Caco-2 (cell line): Measurements from ENCODE around the gene MARF1. TPM values are rescaled to one million over a fixed set of nuclear protein-coding genes. Genes with fewer than 3 reads are reported as not detected.
"Not testable (repeated sequence)": the region's sequence is repeated elsewhere in the genome, so short reads cannot be mapped to it uniquely, and the experiment has no call there.

Experiments
- BruUV-seq: library from RNA; stranded (reverse); fragments of 400-500 nt; replicated peaks from 2 replicates; lab custom pipeline; 2021; lab: Mats Ljungman, UMichigan
- CTCF ChIA-PET: fragments of 300-600 bp; sonication (Branson Sonifier 250); formaldehyde crosslinking; loops from one replicate; lab custom pipeline; 2022; ENCODE audit warnings: antibody characterized with exemption; lab: Charles Lee
- POLR2A ChIA-PET: fragments of 300-600 bp; sonication (Branson Sonifier 250); formaldehyde crosslinking; loops from one replicate; lab custom pipeline; 2022; ENCODE audit warnings: antibody characterized with exemption; lab: Charles Lee
- DNase-seq, 2 experiments: peaks; one replicate each; pipeline versions ENCODE4 v3.0.0 to v3.0.0-alpha.2; 2020 to 2022
- H3K27me3 ChIP-seq: replicated peaks from 2 replicates; pipeline ENCODE4 v1.6.0; 2011; ENCODE audit warnings: low read length; ENCODE audit not compliant: control insufficient read depth, insufficient read depth
- H3K36me3 ChIP-seq: 2 replicates; pipeline ENCODE4 v1.5.1; 2011; ENCODE audit warnings: low read length; ENCODE audit not compliant: control insufficient read depth, insufficient read depth
- H3K4me1 ChIP-seq: fragments of 250-450 bp; sonication (Bioruptor Pico); 2 replicates; pipeline ENCODE4 v1.5.1; 2020; ENCODE audit warnings: mild to moderate bottlenecking
- H3K4me3 ChIP-seq: 2 replicates; pipeline ENCODE4 v1.5.1; 2011; ENCODE audit warnings: low read depth, mild to moderate bottlenecking, control low read depth, low read length
- H3K9me3 ChIP-seq: fragments of 250-450 bp; sonication (Bioruptor Pico); 2 replicates; pipeline ENCODE4 v1.5.1; 2020; ENCODE audit warnings: mild to moderate bottlenecking, moderate library complexity
- H3K27ac Mint-ChIP-seq: one replicate; pipeline ENCODE4 v1.8.0; 2022; ENCODE audit warnings: mixed read lengths; ENCODE audit not compliant: unreplicated experiment
- H3K27me3 Mint-ChIP-seq: one replicate; pipeline ENCODE4 v1.8.0; 2022; ENCODE audit warnings: mixed read lengths; ENCODE audit not compliant: insufficient read depth, unreplicated experiment
- H3K36me3 Mint-ChIP-seq: one replicate; pipeline ENCODE4 v1.8.0; 2022; ENCODE audit warnings: mild to moderate bottlenecking, mixed read lengths; ENCODE audit not compliant: insufficient read depth, unreplicated experiment
- H3K4me1 Mint-ChIP-seq: one replicate; pipeline ENCODE4 v1.8.0; 2022; ENCODE audit warnings: low read depth, mixed read lengths; ENCODE audit not compliant: unreplicated experiment
- H3K4me3 Mint-ChIP-seq: one replicate; pipeline ENCODE4 v1.8.0; 2022; ENCODE audit warnings: mild to moderate bottlenecking, moderate library complexity, mixed read lengths; ENCODE audit not compliant: unreplicated experiment
- H3K9me3 Mint-ChIP-seq: one replicate; pipeline ENCODE4 v1.8.0; 2022; ENCODE audit warnings: mixed read lengths; ENCODE audit not compliant: unreplicated experiment
- intact Hi-C: fragments of 100-400 bp; cut with micrococcal nuclease; formaldehyde crosslinking; loops from one replicate; pipeline ENCODE4 v1.10.0; 2022; ENCODE audit not compliant: unreplicated experiment
- total RNA-seq: library from RNA; stranded (reverse); gene quantifications from 2 replicates; pipeline ENCODE4 v1.2.3, GENCODE V29; 2022
- TF ChIP-seq, protein P1 (sequence below), 2 experiments: fragments of 200-600 bp in 1 of 2; IDR thresholded peaks; 1 replicate in 1 of 2; 2 replicates in 1 of 2; pipeline versions ENCODE4 v1.5.1 to v1.8.0; 2011 to 2022; ENCODE audit warnings: antibody characterized with exemption in 1 of 2, control low read depth in 1 of 2, inconsistent platforms in 1 of 2, low read depth in 1 of 2, low read length in 1 of 2, mild to moderate bottlenecking in 1 of 2, moderate library complexity in 1 of 2; ENCODE audit not compliant: insufficient read depth in 1 of 2, severe bottlenecking in 1 of 2, unreplicated experiment in 1 of 2

The MARF1 gene
- total RNA-seq, 1 experiment from 2014 or later, result 22.3 TPM

DNA sequence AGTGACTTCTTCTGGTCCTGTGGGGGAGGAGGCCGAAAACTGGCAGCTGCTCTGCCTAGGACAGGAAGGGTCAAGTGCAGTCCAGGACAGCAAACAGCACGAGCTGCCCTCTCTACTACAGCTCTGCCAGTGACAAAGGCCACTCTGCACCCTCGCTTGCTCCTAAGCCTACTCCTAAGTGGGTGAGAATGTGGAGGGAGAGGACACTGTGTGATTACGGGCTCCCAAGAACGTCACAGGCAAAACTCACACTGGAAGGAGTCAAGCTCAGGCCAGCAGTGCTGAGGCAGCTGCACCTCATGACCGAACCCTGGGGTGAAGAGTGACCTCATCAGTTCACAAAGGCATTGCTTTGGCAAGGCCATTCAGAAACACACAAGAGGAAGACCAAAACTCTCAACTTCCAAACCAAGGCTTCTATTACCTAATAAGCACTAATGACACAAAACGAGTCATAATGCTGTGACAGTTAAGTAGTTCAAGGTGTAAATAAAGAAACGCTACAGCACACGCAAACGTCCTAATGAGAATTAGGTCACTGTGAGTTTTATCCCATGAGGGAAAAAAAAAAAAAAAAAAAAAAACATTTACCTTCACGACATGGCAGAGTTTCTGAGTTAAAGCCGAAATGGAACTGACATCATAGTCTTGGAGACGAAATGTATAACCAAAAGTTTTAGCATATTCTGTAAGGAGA, 35.1 kb downstream of the MARF1 start:
- Mint-ChIP-seq H3K27me3 (no peaks in the 10 kb centered on the region), H3K36me3 (peaks cover 20% of the 10 kb centered on the region), H3K4me1 (no peaks in the 10 kb centered on the region), H3K4me3 (no peak overlapping the region), H3K9me3 (no peaks in the 10 kb centered on the region), H3K27ac (no peak overlapping the region)
- DNase-seq, result no peak
- Histone ChIP-seq H3K4me3 (no peak overlapping the region), H3K36me3 (peaks cover 1% of the 10 kb centered on the region; the same call in 1 of the 2 replicates), H3K4me1 (peaks cover 3% of the 10 kb centered on the region; the same call in 1 of the 2 replicates), H3K27me3 (no peaks in the 10 kb centered on the region), H3K9me3 (no peaks in the 10 kb centered on the region)
- TF ChIP-seq, protein P1, sequence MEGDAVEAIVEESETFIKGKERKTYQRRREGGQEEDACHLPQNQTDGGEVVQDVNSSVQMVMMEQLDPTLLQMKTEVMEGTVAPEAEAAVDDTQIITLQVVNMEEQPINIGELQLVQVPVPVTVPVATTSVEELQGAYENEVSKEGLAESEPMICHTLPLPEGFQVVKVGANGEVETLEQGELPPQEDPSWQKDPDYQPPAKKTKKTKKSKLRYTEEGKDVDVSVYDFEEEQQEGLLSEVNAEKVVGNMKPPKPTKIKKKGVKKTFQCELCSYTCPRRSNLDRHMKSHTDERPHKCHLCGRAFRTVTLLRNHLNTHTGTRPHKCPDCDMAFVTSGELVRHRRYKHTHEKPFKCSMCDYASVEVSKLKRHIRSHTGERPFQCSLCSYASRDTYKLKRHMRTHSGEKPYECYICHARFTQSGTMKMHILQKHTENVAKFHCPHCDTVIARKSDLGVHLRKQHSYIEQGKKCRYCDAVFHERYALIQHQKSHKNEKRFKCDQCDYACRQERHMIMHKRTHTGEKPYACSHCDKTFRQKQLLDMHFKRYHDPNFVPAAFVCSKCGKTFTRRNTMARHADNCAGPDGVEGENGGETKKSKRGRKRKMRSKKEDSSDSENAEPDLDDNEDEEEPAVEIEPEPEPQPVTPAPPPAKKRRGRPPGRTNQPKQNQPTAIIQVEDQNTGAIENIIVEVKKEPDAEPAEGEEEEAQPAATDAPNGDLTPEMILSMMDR (IDR thresholded peaks at IDR 0.05; ENCODE audit: insufficient read depth in 1 of 2, low read depth in 1 of 2, low read length in 1 of 2, severe bottlenecking in 1 of 2, unreplicated experiment in 1 of 2), result no peak
- CTCF ChIA-PET, result no interaction called here
- POLR2A ChIA-PET, result interaction anchor here (1.3 kb wide), 1 partner anchor 35 kb away, joined by 4 read pairs; the partner anchor contains the start of gene MARF1
- intact Hi-C loops, result no loop called here
- BruUV-seq, result no TSS peak

DNA sequence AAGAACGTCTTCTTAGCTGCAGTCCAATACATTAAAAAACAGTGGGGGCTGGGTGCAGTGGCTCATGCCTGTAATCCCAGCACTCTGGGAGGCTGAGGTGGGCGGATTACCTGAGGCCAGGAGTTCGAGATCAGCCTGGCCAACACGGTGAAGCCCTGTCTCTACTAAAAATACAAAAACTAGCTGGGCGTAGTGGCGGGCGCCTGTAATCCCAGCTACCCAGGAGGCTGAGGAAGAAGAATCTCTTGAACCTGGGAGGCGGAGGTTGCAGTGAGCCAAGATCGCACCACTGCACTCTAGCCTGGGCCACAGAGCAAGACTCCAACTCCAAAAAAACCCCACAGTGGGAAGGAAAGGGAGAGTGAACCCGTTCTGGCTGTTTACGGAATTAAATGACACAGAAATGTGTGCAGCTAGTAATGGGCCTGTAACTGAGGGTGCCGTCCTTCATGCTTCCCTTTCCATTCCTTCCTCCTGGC, 35.7 kb downstream of the MARF1 start:
- H3K4me1 Mint-ChIP-seq, H3K36me3 ChIP-seq, DNase-seq, H3K4me1 ChIP-seq, BruUV-seq, POLR2A ChIA-PET, H3K27me3 ChIP-seq, H3K9me3 Mint-ChIP-seq, H3K27me3 Mint-ChIP-seq, CTCF ChIA-PET, H3K4me3 ChIP-seq, H3K4me3 Mint-ChIP-seq, H3K9me3 ChIP-seq, intact Hi-C loops: not testable (repeated sequence)
- Mint-ChIP-seq H3K27ac (peak overlapping the region; percentile 0), H3K36me3 (peaks cover 17% of the 10 kb centered on the region)

DNA sequence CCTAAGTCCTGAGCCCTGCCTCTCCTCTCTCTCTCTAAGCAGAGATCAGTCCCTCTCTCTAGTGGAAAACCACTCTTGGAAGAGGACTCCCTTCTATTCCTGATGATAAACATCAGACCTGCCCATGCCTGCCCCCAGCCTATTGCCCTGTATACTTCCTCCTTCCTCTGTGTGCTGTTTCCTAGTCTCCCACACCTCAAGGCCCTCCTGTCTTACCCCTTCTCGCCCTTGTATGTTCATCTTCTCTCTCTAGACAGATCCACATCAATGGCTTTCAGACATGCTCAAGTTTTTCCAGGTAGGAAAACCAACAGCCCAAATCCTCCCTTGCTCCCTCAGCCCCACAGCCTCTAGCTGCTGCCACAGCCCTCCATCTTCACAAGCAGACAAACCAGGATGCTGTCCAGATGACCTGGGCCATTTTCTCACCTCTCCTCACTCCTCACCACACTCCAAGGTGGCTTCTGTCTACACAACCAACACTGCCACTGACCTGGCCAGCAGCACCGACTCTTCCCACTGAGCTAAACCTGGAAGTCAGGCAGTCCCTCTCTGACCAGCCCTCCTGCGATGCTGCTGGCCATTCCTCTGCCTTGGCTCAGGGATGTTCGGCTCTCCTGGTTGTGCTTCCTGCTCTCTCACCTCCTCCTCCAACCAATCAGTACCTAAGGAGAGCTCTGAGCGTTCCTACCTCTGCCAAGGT, 36.3 kb downstream of the MARF1 start:
- BruUV-seq, result no TSS peak
- no peaks in the 10 kb centered on the region for H3K36me3 ChIP-seq
- Mint-ChIP-seq H3K4me3 (no peak overlapping the region), H3K36me3 (peaks cover 17% of the 10 kb centered on the region), H3K27me3 (no peaks in the 10 kb centered on the region), H3K4me1 (peaks cover 7% of the 10 kb centered on the region), H3K27ac (peak overlapping the region; percentile 0), H3K9me3 (no peaks in the 10 kb centered on the region)
- CTCF ChIA-PET, result no interaction called here
- TF ChIP-seq, protein P1 (IDR thresholded peaks at IDR 0.05; ENCODE audit: insufficient read depth in 1 of 2, low read depth in 1 of 2, low read length in 1 of 2, severe bottlenecking in 1 of 2, unreplicated experiment in 1 of 2), result no peak
- H3K27me3 ChIP-seq, result no peaks in the 10 kb centered on the region
- POLR2A ChIA-PET, result no interaction called here
- no peaks in the 10 kb centered on the region for H3K4me1 ChIP-seq
- no peak overlapping the region for H3K4me3 ChIP-seq
- DNase-seq, result no peak
- H3K9me3 ChIP-seq, result no peaks in the 10 kb centered on the region
- intact Hi-C loops, result no loop called here
